AG09319 (cell line): ENCODE data around the gene ACAD11.
"Not testable (repeated sequence)": the region's sequence is repeated elsewhere in the genome, so short reads cannot be mapped to it uniquely, and the experiment has no call there.

ENCODE experiments used
- DNase-seq: peaks from one replicate; pipeline ENCODE4 v3.0.0-alpha.2; 2010; ENCODE audit warnings: low read depth; ENCODE audit errors: extremely low read depth
- TF ChIP-seq, protein P1 (sequence below): IDR thresholded peaks from 2 replicates; pipeline ENCODE4 v1.5.1; 2011; ENCODE audit warnings: low read depth, mild to moderate bottlenecking, inconsistent platforms, low read length, moderate library complexity

The ACAD11 gene

DNA sequence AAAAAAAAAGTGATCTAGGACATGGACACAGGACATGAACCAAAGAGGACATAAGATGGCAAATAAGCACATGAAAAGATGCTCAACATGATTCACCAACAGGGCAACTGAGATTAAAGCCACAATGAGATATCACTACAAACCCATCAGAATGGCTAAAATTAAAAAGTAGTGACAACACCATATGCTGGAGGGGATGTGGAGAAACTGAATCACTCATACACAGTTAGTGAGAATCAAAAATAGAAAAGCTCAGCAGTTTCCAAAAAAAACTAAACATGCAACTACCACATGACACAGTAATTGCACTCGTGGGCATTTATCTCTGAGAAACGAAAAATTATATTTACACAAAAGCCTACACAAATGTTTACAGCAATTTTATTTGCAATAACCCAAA, 90.5 kb downstream of the ACAD11 start:
- TF ChIP-seq, protein P1, sequence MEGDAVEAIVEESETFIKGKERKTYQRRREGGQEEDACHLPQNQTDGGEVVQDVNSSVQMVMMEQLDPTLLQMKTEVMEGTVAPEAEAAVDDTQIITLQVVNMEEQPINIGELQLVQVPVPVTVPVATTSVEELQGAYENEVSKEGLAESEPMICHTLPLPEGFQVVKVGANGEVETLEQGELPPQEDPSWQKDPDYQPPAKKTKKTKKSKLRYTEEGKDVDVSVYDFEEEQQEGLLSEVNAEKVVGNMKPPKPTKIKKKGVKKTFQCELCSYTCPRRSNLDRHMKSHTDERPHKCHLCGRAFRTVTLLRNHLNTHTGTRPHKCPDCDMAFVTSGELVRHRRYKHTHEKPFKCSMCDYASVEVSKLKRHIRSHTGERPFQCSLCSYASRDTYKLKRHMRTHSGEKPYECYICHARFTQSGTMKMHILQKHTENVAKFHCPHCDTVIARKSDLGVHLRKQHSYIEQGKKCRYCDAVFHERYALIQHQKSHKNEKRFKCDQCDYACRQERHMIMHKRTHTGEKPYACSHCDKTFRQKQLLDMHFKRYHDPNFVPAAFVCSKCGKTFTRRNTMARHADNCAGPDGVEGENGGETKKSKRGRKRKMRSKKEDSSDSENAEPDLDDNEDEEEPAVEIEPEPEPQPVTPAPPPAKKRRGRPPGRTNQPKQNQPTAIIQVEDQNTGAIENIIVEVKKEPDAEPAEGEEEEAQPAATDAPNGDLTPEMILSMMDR = no peak
- no peak for DNase-seq

DNA sequence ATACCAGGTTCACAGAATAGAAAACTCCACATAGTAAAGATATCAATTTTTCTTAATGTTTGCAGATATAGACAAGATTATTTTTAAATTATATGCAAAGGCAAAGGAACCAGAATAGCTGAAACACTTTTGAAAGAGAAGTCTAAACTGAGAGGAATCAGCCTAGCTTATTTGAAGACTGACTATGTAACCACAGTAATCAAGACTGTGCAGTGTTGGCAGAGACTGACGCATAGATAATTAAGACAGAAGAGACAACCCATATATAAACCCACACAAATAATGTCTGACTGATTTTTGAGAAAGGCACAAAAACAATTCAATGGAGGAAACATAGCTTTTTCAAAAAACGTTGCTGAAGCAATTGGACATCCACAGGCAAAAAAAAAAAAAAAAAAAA, 91.2 kb downstream of the ACAD11 start:
- TF ChIP-seq, protein P1 = no peak
- DNase-seq = no peak

DNA sequence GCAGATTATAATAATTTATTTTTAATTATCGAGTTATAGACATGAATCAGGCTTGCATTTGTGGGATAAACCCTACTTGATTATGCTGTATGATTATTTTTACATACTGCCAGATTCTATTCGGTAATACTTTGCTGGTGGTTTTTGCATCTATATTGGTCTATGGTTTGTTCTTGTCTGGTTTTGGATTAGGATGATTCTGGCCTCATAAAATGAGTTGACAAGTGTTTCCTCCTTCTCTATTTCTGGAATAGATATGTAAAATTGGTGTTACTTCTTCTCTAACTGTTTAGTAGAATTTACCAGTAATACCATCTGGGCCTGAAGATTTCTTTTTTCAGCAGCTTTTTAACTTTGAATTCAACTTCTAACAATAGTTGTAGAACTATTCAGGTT, 95.5 kb downstream of the ACAD11 start:
- TF ChIP-seq, protein P1 = no peak
- DNase-seq = no peak

DNA sequence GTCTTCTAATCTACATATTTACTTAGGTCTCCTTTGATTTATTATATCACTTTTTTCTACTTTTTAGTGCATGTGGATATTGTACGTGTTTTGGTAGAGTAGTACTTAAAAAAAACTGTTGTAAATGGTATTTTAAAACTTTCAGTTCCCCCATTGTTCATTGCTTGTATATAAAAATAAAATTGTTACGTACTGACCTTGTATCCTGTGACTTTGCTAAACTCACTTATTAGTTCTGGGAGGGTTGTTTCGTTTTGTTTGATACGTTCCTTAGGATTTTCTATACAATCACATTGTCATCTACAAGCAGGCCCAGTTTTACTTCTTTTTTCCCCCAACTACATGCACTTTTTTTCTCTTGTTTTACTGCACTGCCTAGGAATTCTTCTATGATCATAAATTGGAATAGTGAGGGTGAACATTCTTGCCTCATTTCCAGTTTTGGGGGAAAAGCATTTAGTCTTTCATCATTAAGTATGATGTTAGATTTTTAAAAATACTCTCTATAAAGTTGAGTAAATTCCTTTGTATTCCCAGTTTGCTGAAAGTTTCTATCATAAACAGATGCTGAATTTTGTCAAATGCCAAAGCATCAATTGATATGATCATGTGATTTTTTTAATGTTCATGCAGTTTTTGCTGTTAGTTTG, 96.1 kb downstream of the ACAD11 start:
- TF ChIP-seq, protein P1 = no peak

DNA sequence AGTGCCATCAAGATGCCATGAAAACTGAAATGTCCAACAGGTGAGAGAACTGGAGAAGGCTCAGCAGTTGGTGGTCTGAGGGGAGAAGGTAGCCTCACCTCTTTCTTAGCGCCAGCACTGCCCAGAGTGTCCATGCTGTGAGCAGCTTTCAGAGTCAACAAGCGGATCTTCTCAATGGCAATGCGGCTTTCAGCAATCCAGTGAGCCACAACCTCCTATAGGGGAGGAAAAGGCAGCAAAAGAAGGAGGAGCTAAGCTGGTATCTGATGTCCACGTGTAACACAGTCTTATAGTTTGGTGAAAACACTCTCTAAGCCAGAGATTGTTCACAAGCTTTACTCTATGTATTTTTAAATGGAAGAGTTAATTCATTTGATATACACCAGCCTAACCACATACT, 98.6 kb downstream of the ACAD11 start:
- no peak for DNase-seq
- TF ChIP-seq, protein P1 = no peak

More for the DNA sequence above, 96.1 kb downstream of the ACAD11 start:
- no peak for DNase-seq

DNA sequence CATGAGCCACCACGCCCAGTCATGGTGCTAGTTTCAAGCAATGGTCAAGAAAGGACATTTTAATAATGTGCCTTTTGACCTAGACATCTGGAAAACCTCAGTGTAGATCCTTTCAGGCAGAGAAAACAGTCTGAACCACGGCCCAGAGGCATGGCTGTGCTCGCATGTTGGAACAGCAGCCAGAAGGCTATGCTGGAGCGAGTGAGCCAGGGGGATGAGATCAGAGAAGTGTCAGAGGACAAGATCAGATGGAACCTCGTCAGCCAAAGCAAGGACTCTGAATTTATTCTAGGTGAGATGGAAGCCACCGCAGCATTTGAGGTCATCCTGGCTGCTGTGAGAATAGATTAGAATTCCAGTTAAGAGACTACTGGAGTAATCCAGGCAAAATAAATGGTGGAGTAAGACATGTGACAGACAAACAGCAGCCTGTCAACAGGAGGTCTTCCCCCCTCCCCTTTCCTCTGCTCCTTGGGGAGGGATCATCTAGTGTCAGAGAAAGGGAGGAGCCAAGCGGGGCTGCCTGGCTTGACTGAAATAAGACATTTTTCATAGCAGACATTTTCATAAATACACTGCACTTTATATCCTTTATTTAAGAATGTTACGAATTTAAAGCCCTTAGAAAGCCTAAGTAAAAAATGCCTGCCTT, 103.0 kb downstream of the ACAD11 start:
- TF ChIP-seq, protein P1 = no peak
- DNase-seq = no peak

DNA sequence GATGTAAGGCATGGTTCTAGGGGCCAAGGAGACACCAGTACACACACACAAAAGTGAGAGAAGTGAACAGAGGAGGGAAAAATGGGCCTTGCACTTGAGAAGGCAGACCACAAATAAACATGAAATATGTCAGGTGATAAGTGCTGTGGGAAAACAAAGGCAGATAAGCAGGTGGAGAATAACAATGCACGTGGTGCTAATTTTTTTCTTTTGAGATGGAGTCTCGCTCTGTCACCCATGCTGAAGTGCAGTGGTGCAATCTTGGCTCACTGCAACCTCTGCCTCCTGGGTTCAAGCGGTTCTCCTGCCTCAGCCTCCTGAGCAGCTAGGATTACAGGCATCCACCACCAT, 103.6 kb downstream of the ACAD11 start:
- DNase-seq = not testable (repeated sequence)
